Esophagus (tissue), 2 donors: ENCODE measurements around the gene FBXL19. TPM values are rescaled to one million over a fixed set of nuclear protein-coding genes. Genes with fewer than 3 reads are reported as not detected.
A peak's percentile ranks its signal among the peaks of the same experiment; 100 is the strongest.

Experiments used
- H3K27ac ChIP-seq, 2 donors: one replicate each; pipeline ENCODE4 v1.5.1; 2013; ENCODE audit warnings: low read depth in 2 of 2, mild to moderate bottlenecking in 2 of 2, inconsistent platforms in 1 of 2, low read length in 1 of 2, moderate library complexity in 1 of 2
- H3K27me3 ChIP-seq, 2 donors: one replicate each; pipeline ENCODE4 v1.6.1; 2013; ENCODE audit warnings: low read length in 2 of 2, control low read depth in 1 of 2, mild to moderate bottlenecking in 1 of 2; ENCODE audit not compliant: insufficient read depth in 2 of 2, control insufficient read depth in 1 of 2
- H3K36me3 ChIP-seq, 2 donors: one replicate each; pipeline ENCODE4 v1.6.1; 2013; ENCODE audit warnings: low read length in 1 of 2; ENCODE audit not compliant: control insufficient read depth in 2 of 2, insufficient read depth in 2 of 2
- H3K4me1 ChIP-seq, 2 donors: one replicate each; pipeline ENCODE4 v1.6.1; 2013; ENCODE audit warnings: low read length in 1 of 2; ENCODE audit not compliant: control insufficient read depth in 2 of 2, insufficient read depth in 2 of 2
- H3K4me3 ChIP-seq, 2 donors: one replicate each; pipeline ENCODE4 v1.5.1; 2013; ENCODE audit warnings: low read length in 2 of 2, mild to moderate bottlenecking in 2 of 2, low read depth in 1 of 2, moderate library complexity in 1 of 2
- H3K9me3 ChIP-seq, 2 donors: one replicate each; pipeline ENCODE4 v1.6.1; 2013; ENCODE audit warnings: mild to moderate bottlenecking in 2 of 2, low read depth in 1 of 2, low read length in 1 of 2, moderate library complexity in 1 of 2; ENCODE audit not compliant: control insufficient read depth in 2 of 2, insufficient read depth in 1 of 2
- WGBS, 2 donors: extraction: QIAGEN DNeasy Blood & Tissue Kit; methylation state at CpG; one replicate each; pipeline ENCODE4 v1.1.7; 2013; 5-methylcytosine and 5-hydroxymethylcytosine counted together
- polyA plus RNA-seq, 2 donors: library from polyadenylated mRNA; stranded (reverse); fragments of 200-250 nt; gene quantifications; one replicate each; pipeline ENCODE4 v1.2.3, GENCODE V29; 2013
- donor health status: healthy with polysubstance abuse.
- donor health status: Bipolar disorder and iron deficiency.

The FBXL19 gene
- polyA plus RNA-seq, 2 donors = 10.7 to 35.6 TPM

DNA sequence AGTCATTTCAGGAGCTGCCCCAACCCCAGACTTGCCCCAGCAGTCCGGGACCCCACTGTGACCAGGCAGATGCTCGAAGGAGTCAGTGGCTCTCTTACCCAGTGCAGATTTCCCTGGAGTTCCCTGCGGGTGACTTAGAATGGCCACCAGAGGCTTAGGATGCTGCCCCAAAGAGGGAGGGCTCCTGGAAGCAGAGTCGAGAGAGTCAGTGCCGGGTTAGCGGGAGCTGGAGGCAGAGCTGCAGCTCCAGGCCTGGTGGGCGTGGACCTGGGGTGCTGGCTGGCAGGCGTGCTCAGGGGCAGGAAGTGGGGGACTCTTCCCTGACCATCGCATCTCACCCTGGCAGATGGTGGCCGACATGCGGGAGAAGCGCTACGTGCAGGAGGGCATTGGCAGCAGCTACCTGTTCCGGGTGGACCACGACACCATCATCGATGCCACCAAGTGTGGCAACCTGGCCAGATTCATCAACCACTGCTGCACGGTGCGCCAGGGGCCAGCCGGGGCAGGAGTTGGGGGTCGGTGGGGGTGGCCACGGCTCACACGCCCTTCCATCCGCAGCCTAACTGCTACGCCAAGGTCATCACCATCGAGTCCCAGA, 60.0 kb downstream of the FBXL19 start:
- Histone ChIP-seq H3K4me3 (no peak overlapping the region), H3K27ac (no peak overlapping the region), H3K9me3 (no peaks in the 10 kb centered on the region), H3K27me3 (no peaks in the 10 kb centered on the region), H3K36me3 (peaks cover 0 to 31% of the 10 kb centered on the region in 2 donors), H3K4me1 (peaks cover 0 to 12% of the 10 kb centered on the region in 2 donors)
- WGBS, 2 donors = 78 to 82% methylated on average over 25 of the region's 25 CpGs

DNA sequence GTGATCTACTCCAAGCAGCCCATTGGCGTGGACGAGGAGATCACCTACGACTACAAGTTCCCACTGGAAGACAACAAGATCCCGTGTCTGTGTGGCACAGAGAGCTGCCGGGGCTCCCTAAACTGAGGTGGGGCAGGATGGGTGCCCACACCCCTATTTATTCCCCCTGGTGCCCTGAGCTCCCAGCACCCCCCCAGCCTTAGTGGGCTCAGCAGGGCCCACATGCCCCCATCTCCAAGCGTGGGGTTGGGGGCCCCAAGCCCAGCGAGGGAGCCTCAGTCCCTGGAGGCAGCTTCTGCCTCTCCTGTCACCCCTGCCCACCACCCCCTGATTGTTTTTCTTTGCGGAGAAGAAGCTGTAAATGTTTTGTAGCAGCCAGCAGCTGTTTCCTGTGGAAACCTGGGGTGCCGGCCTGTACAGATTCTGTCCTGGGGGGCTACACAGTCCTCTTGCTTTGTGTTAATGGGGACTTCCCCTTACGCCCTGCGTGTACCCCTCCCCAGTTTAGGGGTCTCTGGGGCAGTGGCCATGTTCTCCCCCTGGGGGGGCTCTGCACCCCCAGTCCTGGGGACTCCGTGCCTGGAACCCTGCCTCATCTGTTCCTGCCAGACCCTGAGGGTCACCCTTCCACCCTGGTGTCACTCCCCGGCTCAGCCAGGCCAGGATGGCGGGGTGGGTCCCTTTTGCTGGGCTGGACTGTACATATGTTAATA, 60.7 kb downstream of the FBXL19 start:
- H3K36me3 ChIP-seq = peaks cover 0 to 30% of the 10 kb centered on the region in 2 donors
- no peak overlapping the region for H3K4me3 ChIP-seq
- 78 to 80% methylated on average over 14 of the region's 14 CpGs for WGBS, 2 donors
- H3K4me1 ChIP-seq = peaks cover 0 to 12% of the 10 kb centered on the region in 2 donors
- no peaks in the 10 kb centered on the region for H3K9me3 ChIP-seq
- H3K27ac ChIP-seq = no peak overlapping the region
- no peaks in the 10 kb centered on the region for H3K27me3 ChIP-seq

DNA sequence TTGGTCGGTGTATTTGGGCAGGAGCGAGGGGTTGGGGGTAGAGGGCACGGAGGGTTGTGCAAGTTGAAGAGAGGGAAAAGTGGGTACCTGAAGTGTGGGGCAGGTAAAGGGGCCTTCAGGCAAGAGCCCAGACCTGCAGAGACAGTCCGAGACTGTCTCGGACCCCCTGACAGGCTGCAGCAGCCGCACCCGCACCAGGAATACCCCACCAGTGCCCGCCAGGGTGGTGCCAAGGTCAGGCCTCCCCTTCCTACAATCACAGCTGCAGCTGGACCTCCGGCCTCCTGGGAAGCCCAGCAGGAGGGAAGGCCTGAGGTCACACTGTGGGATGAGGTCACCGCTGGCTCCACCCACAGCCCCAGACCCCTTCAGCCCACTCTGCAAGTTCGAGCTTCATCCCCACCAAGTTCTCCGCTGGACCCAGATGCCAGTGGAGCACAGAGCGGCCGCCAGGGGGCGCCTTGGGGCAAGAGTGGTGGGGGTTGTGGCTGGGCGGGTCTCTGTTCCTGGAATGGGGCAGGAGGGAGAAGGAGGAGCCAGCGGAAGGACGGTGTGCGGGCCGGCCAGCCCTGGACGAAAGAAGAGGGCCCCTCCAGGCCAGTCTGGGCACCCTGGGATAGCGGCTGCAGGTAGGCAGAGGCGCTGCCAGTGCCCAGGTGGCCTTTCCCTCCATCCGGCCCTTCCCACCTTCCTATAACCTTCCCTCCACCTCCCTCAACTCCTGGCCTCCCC, 61.5 kb downstream of the FBXL19 start, which contains the start of gene HSD3B7:
Gene HSD3B7, plus strand, starts transcription at position 539 of the 732 bp plus-strand sequence. CDS start 452 bp downstream, outside the sequence.
- peaks cover 0 to 23% of the 10 kb centered on the region in 2 donors for H3K36me3 ChIP-seq

DNA sequence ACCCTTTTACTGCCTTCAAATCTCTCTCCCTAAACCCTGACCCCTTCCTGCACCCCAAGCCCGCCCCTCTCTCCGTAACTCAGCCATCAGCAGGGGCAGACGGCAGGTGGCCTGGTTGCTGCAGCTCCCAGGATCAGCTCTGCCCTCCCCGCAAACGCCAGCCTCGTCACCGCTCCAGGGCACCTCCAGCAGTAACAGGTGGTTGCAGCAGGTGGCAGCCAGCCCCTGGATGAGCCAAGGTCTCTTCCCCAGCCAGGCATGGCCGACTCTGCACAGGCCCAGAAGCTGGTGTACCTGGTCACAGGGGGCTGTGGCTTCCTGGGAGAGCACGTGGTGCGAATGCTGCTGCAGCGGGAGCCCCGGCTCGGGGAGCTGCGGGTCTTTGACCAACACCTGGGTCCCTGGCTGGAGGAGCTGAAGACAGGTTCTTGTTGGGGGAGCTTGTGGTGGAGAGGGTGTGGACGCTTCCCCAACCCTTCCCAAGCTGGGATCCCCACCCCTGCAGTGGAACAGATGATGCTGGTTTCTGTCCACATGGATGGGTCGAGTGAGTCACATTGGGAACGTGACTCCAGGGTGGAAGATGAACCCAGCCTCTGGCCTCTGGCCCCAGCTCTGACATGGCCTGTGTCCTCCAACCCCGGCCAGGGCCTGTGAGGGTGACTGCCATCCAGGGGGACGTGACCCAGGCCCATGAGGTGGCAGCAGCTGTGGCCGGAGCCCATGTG, 62.2 kb downstream of the FBXL19 start:
- peak overlapping the region; percentile 65 to 67 for H3K27ac ChIP-seq
- WGBS, 2 donors = 40% methylated on average over 20 of the region's 20 CpGs
- H3K27me3 ChIP-seq = no peaks in the 10 kb centered on the region
- H3K4me3 ChIP-seq = peak overlapping the region; percentile 32 to 62
- no peaks in the 10 kb centered on the region for H3K9me3 ChIP-seq
- H3K4me1 ChIP-seq = peaks cover 0 to 12% of the 10 kb centered on the region in 2 donors
- H3K36me3 ChIP-seq = peaks cover 0 to 16% of the 10 kb centered on the region in 2 donors

More for the DNA sequence above, 61.5 kb downstream of the FBXL19 start, which contains the start of gene HSD3B7:
- Histone ChIP-seq H3K4me1 (peaks cover 0 to 12% of the 10 kb centered on the region in 2 donors), H3K4me3 (peak within 1 kb of the TSS; percentile 32 to 62), H3K27ac (peak within 1 kb of the TSS; percentile 65 to 67), H3K27me3 (no peaks in the 10 kb centered on the region), H3K9me3 (no peaks in the 10 kb centered on the region)
- WGBS, 2 donors = 27 to 29% methylated on average over 22 to 24 of the region's 24 CpGs

DNA sequence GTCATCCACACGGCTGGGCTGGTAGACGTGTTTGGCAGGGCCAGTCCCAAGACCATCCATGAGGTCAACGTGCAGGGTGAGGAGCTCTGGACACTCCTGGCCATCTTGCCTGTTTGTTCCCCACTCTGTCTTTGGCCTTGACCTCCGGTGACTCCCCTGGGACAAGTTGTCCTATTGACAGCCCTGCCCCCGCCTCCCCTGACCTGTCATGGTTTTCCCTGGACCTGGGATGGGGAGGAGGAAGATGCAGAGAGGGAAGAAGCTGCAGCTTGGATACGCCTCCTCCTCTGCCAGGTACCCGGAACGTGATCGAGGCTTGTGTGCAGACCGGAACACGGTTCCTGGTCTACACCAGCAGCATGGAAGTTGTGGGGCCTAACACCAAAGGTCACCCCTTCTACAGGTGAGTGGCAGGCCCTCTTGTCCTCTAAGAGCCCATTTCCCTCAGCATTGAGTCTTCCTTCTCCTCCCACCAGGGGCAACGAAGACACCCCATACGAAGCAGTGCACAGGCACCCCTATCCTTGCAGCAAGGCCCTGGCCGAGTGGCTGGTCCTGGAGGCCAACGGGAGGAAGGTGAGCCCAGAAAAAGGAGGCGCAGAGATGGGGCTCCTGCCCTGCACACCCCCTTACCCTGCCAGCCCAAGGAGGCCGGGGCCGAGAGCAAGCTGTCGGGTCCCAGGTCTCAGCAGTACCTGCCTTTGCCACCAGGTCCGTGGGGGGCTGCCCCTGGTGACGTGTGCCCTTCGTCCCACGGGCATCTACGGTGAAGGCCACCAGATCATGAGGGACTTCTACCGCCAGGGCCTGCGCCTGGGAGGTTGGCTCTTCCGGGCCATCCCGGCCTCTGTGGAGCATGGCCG, 63.0 kb downstream of the FBXL19 start:
- H3K27ac ChIP-seq = no peak overlapping the region
- 87 to 91% methylated on average over 29 of the region's 29 CpGs for WGBS, 2 donors
- peaks cover 0 to 12% of the 10 kb centered on the region in 2 donors for H3K4me1 ChIP-seq
- H3K36me3 ChIP-seq = peaks cover 0 to 9% of the 10 kb centered on the region in 2 donors
- H3K9me3 ChIP-seq = no peaks in the 10 kb centered on the region
- no peaks in the 10 kb centered on the region for H3K27me3 ChIP-seq
- H3K4me3 ChIP-seq = no peak overlapping the region

DNA sequence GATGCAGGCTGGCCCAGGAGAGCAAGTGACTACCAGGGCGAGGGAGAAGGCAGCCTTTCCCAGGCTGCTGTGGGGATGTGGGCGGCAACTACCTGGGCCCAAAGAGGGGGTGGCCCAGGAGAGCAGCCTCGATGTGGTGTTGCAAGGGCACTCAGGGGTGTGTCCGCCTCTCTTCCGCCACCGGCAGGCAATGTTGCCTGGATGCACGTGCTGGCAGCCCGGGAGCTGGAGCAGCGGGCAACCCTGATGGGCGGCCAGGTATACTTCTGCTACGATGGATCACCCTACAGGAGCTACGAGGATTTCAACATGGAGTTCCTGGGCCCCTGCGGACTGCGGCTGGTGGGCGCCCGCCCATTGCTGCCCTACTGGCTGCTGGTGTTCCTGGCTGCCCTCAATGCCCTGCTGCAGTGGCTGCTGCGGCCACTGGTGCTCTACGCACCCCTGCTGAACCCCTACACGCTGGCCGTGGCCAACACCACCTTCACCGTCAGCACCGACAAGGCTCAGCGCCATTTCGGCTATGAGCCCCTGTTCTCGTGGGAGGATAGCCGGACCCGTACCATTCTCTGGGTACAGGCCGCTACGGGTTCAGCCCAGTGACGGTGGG, 64.3 kb downstream of the FBXL19 start:
- Histone ChIP-seq H3K9me3 (no peaks in the 10 kb centered on the region), H3K27ac (no peak overlapping the region), H3K27me3 (no peaks in the 10 kb centered on the region), H3K4me1 (peaks cover 0 to 10% of the 10 kb centered on the region in 2 donors), H3K36me3 (peaks cover 0 to 9% of the 10 kb centered on the region in 2 donors), H3K4me3 (no peak overlapping the region)
- WGBS, 2 donors = 91 to 95% methylated on average over 30 of the region's 30 CpGs

DNA sequence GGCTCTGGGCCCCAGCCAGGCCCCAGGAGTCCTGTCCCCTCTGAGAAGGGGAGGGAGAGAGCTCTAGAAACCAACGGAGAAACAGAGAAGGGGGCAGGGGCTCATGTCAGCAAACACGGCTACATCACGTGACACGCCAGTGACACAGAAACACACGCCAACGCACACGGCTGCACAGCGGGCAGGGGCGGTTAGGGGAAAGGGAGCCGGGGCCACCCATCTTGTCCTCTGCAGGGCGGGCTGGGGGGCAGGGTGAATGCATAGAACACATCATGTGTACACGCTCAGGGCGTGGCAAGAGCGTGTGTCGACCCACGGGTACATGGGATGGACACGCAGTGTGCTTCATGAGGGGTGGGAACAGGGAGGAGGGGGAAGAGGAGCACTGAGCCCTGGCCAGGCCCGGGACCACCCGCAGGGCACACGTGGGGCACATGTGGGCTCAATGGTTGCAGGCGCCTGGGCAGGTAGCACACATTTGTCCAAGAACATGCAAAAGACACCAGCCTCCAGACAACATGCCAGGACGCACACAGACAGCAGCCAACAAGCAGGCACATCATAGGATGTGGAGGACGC, 66.2 kb downstream of the FBXL19 start:
- WGBS, 2 donors = 81 to 82% methylated on average over 23 of the region's 23 CpGs
- peaks cover 0 to 7% of the 10 kb centered on the region in 2 donors for H3K36me3 ChIP-seq
- H3K9me3 ChIP-seq = no peaks in the 10 kb centered on the region
- no peak overlapping the region for H3K27ac ChIP-seq
- H3K4me1 ChIP-seq = peaks cover 0 to 9% of the 10 kb centered on the region in 2 donors
- H3K4me3 ChIP-seq = no peak overlapping the region
- no peaks in the 10 kb centered on the region for H3K27me3 ChIP-seq

DNA sequence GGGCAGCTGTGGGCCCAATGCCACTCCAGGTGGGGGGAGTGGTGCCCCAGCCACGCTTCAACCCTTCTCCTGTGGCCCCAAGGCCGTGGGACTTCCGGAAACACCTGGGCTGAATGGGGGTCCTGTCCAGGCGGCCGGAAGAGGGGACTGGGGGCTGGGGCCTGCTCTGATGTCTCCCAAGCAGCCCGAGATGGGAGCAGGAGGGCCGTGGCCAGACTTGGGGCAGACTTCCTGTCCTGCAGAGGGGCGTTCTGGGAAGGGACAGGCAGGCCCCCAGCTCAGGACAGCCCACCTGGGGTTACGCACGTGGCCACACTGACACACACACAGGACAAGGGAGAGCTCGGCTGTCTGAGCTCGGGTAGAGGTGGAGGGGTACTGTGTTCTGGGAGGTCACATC, 66.7 kb downstream of the FBXL19 start:
- H3K27ac ChIP-seq = no peak overlapping the region
- peaks cover 0 to 7% of the 10 kb centered on the region in 2 donors for H3K36me3 ChIP-seq
- H3K27me3 ChIP-seq = no peaks in the 10 kb centered on the region
- no peaks in the 10 kb centered on the region for H3K9me3 ChIP-seq
- no peak overlapping the region for H3K4me3 ChIP-seq
- peaks cover 0 to 8% of the 10 kb centered on the region in 2 donors for H3K4me1 ChIP-seq
- 73 to 74% methylated on average over 12 of the region's 12 CpGs for WGBS, 2 donors
